Activated CD4-positive, alpha-beta T cell treated with anti-CD3 and anti-CD28 coated beads, Interleukin-2, amount 50 U/mL, for 16 hours (primary cell): Measurements from ENCODE around the gene OVOL2.
"Not testable (repeated sequence)": the region's sequence is repeated elsewhere in the genome, so short reads cannot be mapped to it uniquely, and the experiment has no call there.

Experiments used
- DNase-seq: peaks from one replicate; pipeline ENCODE4 v3.0.0-alpha.2; 2020

Gene OVOL2

DNA sequence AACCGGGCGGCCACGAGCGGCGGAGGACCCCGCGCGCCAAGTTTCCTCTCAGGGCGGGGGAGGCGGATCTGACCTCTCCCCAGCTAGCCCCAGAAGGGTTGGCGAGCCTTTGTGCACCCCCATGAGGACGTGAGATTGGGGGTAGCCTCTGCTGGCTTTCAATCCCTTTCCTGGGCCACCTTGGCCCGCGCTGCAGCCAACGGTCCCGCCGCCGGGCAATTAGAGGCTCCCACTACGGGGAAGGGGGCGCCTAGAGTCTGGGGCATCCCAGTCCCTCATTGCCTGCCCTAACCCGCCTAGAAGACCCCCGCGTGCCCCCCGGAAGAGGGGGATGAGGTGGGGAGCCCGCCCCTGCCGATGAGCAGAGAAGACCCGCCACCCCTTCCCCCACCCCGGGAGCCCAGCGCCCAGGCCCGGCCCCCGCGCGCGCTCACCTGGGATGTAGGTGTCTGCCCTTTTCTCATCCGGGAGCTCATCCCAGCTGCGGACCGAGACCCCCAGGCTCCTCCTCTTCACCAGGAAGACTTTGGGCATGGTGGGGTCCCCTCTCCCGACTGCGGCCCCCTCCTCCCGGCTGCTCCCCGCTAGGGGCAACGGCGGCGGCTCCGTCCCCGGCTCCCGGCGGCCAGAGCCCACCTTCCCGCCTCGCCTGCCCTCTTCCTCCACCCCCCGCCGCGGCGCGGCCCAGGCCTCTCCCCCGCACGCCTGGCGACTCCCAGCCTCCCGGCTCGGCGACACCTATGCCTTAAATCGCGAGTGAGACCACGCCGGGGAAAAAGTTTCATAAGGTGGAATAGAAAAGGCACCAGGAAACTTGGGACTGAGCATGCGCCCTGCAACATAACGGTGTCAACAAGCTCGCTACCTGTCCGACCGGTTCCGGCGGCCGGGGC, at the start of gene OVOL2:
OVOL2 (minus strand) TSS at position 816 of the 893 bp plus-strand sequence; CDS start at position 534, 282 bp downstream.
- no peak for DNase-seq

GRCh38 chr20:18103497-18103896, 45.8 kb upstream of the OVOL2 start:
- DNase-seq, result no peak

DNA sequence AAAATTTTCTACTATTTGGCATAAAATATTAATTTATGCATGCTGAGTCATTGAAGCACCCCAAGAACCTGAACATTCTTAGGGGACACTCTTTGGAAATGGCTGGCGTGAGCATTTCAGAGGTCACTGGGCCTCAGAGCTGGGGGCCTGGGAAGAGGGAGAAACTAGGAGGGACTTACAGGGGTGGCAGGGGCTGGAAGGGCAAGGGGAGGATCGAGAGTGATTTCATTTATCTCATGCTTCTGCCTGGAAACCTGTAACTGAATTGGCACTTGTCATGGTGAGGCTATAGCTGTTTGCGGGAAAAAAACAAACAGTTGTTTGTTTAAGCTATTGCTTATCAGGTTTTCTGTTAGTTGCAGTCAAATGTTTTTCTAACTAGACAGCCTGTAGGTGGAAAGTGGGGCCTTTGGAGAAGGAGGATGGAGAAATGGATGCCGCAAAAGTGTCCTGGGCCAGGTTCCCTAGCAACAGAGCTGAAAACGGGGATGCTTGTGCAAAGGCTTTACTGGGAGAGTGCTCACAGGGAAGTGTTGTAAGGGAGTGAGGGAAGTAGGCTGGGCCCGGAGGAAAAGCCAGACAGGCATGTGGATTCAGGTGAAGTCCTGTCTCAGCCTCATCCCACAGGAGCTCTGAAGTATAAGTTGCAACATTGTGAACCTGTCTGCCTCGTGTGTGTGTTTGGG, 43.6 kb upstream of the OVOL2 start:
- no peak for DNase-seq

- not testable (repeated sequence) for DNase-seq
These were observed 42.9 kb upstream of the OVOL2 start for GRCh38 chr20:18100569-18100968.

DNA sequence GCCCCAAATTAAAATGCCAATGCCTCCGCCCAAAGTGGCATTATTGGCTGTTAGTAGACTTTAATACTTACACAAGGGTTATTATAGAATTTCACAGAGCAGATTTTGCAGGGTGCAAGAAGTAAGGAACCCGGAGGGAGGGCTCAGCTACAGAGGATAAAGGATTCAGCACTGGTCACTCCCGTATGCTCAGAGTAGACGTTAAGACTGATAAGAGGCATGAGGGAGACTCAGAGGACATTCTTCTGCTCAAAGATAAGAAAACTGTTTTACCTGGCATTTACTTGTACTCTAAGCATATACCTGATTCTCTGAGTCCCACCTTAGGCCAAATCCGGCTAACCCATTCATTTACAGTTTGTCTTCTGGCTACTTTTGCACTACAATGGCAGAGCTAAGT, 36.5 kb upstream of the OVOL2 start:
- DNase-seq, result no peak

DNA sequence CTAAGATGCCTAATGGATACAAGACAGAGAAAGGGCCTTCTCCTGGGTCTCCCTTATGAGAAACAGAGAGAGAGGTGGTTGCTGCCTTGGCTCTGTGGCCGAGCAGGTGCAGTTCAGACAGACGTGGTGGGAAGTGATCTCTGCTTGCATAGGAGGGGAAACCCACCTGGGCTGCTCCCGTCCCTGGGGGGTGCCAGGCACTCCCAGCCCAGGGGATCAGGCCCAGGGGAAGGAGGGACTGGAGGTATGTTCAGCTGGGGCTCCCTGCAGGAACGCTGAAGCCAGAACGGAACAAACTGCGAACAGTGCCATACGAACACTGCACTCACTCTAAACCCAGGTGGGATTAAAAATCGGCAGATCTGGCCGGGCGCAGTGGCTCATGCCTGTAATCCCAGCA, 35.7 kb upstream of the OVOL2 start:
- no peak for DNase-seq

GRCh38 chr20:18092890-18093289, 35.2 kb upstream of the OVOL2 start:
- DNase-seq, result no peak

DNA sequence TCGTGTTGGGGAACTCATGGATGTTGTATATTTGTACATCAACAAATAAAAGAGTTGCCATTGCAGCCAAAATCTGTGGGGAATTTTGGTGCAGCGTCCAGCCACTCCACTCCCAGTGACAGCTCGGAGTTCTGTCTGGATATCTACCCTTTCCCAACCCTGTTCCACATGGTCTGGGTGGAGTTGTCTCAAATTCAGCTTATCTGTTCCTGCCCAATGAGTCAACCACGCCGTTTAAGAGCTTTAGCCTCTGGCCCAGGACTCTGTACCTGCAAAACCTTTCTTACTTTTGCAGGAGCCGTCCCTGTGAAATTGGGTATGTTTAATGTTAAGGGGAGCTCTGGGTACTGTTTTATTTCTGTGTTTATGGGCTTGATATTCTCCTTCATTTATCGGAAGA, 33.9 kb upstream of the OVOL2 start:
- no peak for DNase-seq

- DNase-seq, result no peak
These were observed 32.8 kb upstream of the OVOL2 start for GRCh38 chr20:18090477-18090876.

- no peak for DNase-seq
These were observed 32.3 kb upstream of the OVOL2 start for GRCh38 chr20:18090044-18090443.

DNA sequence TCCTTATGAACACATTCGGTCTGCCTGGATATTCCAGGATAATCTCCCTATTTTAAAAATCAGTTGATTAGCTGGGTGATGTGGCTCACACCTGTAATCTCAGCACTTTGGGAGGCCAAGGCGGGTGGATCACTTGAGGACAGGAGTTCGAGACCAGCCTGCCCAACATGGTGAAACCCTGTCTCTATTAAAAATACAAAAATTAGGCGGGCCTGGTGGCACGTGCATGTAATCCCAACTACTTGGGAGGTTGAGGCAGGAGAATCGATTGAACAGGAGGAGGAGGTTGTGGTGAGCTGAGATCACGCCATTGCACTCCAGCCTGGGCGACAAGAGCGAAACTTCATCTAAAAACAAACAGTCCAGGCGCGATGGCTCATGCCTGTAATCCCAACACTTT, 31.1 kb upstream of the OVOL2 start:
- DNase-seq, result not testable (repeated sequence)

- DNase-seq, result not testable (repeated sequence)
These were observed 30.6 kb upstream of the OVOL2 start for GRCh38 chr20:18088298-18088697.

- DNase-seq, result no peak
These were observed 29.3 kb upstream of the OVOL2 start for GRCh38 chr20:18087054-18087453.

DNA sequence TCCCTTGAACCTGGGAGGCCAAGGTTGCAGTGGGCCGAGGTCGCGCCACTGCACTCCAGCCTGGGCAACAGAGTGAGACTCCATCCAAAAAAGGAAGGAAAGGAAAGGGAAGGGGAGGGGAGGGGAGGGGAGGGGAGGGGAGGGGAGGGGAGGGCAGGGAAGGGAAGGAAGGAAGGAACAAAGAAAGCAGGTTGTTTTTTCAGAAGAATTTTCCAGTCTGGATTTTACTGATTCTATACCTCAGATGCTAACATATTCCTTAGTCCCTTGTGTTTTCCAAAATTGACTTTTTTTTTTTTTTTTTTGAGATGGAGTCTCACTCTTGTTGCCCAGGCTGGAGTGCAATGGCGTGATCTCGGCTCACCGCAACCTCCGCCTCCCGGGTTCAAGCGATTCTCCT, 23.1 kb upstream of the OVOL2 start:
- DNase-seq, result not testable (repeated sequence)

DNA sequence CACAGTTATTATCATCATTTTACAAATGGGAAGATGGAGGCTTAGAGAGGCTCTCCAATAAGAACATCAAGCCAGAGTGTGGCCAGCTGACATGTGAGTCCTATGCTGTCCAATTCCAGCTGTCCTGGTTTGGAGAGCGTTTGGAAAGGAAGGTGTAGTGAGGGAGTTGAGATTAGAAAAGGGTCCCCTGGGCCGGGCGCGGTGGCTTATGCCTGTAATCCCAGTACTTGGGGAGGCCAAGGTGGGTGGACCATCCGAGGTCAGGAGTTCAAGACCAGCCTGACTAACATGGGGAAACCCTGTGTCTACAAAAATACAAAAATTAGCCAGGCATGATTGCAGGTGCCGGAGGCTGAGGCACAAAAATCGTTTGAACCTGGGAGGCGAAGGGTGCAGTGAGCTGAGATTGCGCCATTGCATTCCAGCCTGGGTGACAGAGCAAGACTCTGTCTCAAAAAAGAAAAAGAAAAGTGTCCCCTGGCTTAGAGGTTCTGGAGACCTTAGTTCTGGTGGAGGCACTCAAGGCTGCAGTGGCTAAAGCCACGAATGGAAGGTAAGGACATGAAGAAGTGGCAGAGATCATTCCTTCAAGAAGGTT, 22.1 kb upstream of the OVOL2 start:
- no peak for DNase-seq

DNA sequence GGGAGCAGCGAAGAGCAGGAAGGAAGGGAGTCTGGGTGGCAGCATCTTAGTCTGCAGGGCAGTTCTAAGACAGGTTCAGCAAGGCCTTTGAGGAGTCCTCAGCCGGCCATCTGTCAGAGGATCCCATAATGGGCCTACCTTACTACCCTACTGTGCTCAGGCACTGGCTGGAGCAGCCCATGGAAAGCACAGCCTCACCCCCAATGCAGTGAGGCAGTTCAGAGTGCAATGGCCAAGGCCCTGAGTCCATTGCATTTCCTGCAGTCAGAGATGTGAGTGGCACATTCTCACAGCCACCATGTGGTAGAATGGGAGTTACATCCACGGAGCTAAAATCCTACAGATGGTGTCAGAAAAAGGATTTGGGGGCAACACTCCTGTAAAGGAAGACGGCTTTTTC, 19.4 kb upstream of the OVOL2 start:
- no peak for DNase-seq

- no peak for DNase-seq
These were observed 14.8 kb upstream of the OVOL2 start for GRCh38 chr20:18072532-18072931.

GRCh38 chr20:18066421-18067333, 9.0 kb upstream of the OVOL2 start:
- no peak for DNase-seq

- DNase-seq, result no peak
These were observed 6.0 kb upstream of the OVOL2 start for GRCh38 chr20:18063676-18064075.

GRCh38 chr20:18059603-18060002, 1.9 kb upstream of the OVOL2 start:
- DNase-seq, result no peak

- no peak for DNase-seq
These were observed 1.1 kb upstream of the OVOL2 start for GRCh38 chr20:18058661-18059467.

GRCh38 chr20:18057994-18058349, 256 bp upstream of the OVOL2 start:
- DNase-seq, result no peak
